ENCODE measurements around the gene AK5. TPM values are rescaled to one million over a fixed set of nuclear protein-coding genes. Genes with fewer than 3 reads are reported as not detected.

Gene AK5
- total and polyA plus RNA-seq, 2 donors (not counting 1 experiment from before 2014, with no cell fraction given): 0.18 TPM; not detected in 1

DNA sequence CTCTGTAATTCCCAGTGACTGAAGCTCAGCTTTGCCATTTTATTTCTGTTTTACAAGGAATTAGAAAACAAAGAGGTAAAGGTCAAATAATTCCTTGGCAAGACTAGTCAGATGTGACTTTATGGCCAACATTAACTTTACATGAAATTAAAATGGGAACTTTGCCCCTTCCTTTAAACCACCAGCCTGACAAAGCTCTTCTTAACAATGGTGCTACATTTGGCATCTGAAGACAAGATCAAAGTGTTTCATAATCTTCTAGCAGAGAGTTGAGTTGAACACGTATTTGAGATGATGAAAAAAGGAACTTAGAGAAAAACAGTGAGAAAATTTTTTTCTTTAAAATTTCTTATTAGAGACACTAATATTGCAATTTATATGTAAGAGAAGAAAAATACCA, 193.8 kb downstream of the AK5 start:
- Histone ChIP-seq H3K4me1 (ENCODE audit: control insufficient read depth in 2 of 2, insufficient read depth in 2 of 2, low read length in 2 of 2) (no peaks in the 10 kb centered on the region), H3K36me3 (replicated peaks in 1 of 2; ENCODE audit: control extremely low read depth in 1 of 2, control insufficient read depth in 1 of 2, extremely low read depth in 1 of 2, insufficient read depth in 2 of 2, low read length in 1 of 2) (no peaks in the 10 kb centered on the region), H3K4me3 (ENCODE audit: control extremely low read depth in 1 of 5, extremely low read depth in 1 of 5, insufficient read depth in 1 of 5, low read depth in 2 of 5, low read length in 4 of 5) (no peak overlapping the region), H3K27ac (ENCODE audit: low read length in 2 of 2) (no peak overlapping the region), H4K20me1 (ENCODE audit: control insufficient read depth, insufficient read depth, low read length, poor library complexity, severe bottlenecking) (no peaks in the 10 kb centered on the region), H3K9me3 (ENCODE audit: control extremely low read depth in 1 of 3, control insufficient read depth in 2 of 3, insufficient read depth in 1 of 3, low read length in 2 of 3) (no peaks in the 10 kb centered on the region), H3K4me2 (replicated peaks; ENCODE audit: low read depth, low read length, poor library complexity, severe bottlenecking) (no peak overlapping the region), H2AFZ (ENCODE audit: insufficient read depth, low read depth, low read length, poor library complexity, severe bottlenecking) (no peak overlapping the region), H3K9ac (ENCODE audit: low read length) (no peak overlapping the region), H3K27me3 (replicated peaks in 1 of 4; ENCODE audit: control extremely low read depth in 1 of 4, control insufficient read depth in 3 of 4, insufficient read depth in 4 of 4, low read length in 3 of 4) (no peaks in the 10 kb centered on the region), H3K79me2 (ENCODE audit: control insufficient read depth, insufficient read depth, low read length) (no peaks in the 10 kb centered on the region)
- no peak for ATAC-seq (ENCODE audit: low read depth)
- intact Hi-C loops (cut with micrococcal nuclease): no loop called here
- H3K4me3 Mint-ChIP-seq: no peak overlapping the region
- no CpG with 5 or more reads among the region's 1 CpG for WGBS (ENCODE audit: insufficient coverage)
- no peak for DNase-seq
- POLR2A ChIA-PET: no interaction called here
- H3K27me3 Mint-ChIP-seq: peaks cover 17% of the 10 kb centered on the region
- TF ChIP-seq, protein P1, sequence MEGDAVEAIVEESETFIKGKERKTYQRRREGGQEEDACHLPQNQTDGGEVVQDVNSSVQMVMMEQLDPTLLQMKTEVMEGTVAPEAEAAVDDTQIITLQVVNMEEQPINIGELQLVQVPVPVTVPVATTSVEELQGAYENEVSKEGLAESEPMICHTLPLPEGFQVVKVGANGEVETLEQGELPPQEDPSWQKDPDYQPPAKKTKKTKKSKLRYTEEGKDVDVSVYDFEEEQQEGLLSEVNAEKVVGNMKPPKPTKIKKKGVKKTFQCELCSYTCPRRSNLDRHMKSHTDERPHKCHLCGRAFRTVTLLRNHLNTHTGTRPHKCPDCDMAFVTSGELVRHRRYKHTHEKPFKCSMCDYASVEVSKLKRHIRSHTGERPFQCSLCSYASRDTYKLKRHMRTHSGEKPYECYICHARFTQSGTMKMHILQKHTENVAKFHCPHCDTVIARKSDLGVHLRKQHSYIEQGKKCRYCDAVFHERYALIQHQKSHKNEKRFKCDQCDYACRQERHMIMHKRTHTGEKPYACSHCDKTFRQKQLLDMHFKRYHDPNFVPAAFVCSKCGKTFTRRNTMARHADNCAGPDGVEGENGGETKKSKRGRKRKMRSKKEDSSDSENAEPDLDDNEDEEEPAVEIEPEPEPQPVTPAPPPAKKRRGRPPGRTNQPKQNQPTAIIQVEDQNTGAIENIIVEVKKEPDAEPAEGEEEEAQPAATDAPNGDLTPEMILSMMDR (IDR thresholded peaks at IDR 0.05): no peak
- TF ChIP-seq EZH2 (IDR thresholded peaks at IDR 0.05; ENCODE audit: borderline replicate concordance, insufficient read depth, low read depth, low read length, poor library complexity, severe bottlenecking): no peak
- no peaks in the 10 kb centered on the region for H3K4me1 Mint-ChIP-seq
- CTCF ChIA-PET: no interaction called here
- H3K9me3 Mint-ChIP-seq (ENCODE audit: insufficient read depth): peaks cover 2% of the 10 kb centered on the region
- H3K27ac Mint-ChIP-seq: no peak overlapping the region

DNA sequence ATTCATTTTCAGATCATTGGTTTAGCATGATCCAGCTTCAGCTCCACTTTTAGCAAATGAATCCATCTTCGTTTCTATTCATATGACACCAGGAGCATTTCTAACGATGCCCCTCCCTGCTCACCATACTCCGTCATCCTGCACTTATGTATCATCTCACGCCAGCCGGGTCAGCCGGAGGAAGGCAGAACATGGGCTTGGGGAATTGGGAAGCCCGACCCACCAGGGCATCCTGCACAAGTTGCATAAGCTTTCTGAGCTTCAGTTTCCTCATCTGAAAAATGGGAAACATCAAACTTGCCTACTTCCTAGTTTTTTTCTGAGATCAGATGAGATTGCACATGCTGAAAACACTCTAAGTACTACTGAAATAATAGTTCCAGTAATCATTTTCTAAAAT, 194.7 kb downstream of the AK5 start:
- peaks cover 17% of the 10 kb centered on the region for H3K27me3 Mint-ChIP-seq
- H3K4me2 ChIP-seq (replicated peaks; ENCODE audit: low read depth, low read length, poor library complexity, severe bottlenecking): no peak overlapping the region
- no peaks in the 10 kb centered on the region for H4K20me1 ChIP-seq (ENCODE audit: control insufficient read depth, insufficient read depth, low read length, poor library complexity, severe bottlenecking)
- DNase-seq (no peak), ATAC-seq (ENCODE audit: low read depth) (no peak)
- peaks cover 2% of the 10 kb centered on the region for H3K9me3 Mint-ChIP-seq (ENCODE audit: insufficient read depth)
- no peaks in the 10 kb centered on the region for H3K27me3 ChIP-seq (replicated peaks in 1 of 4; ENCODE audit: control extremely low read depth in 1 of 4, control insufficient read depth in 3 of 4, insufficient read depth in 4 of 4, low read length in 3 of 4)
- no peaks in the 10 kb centered on the region for H3K4me1 ChIP-seq (ENCODE audit: control insufficient read depth in 2 of 2, insufficient read depth in 2 of 2, low read length in 2 of 2)
- H3K4me3 ChIP-seq (ENCODE audit: control extremely low read depth in 1 of 5, extremely low read depth in 1 of 5, insufficient read depth in 1 of 5, low read depth in 2 of 5, low read length in 4 of 5): no peak overlapping the region
- H3K9ac ChIP-seq (ENCODE audit: low read length): no peak overlapping the region
- no peaks in the 10 kb centered on the region for H3K79me2 ChIP-seq (ENCODE audit: control insufficient read depth, insufficient read depth, low read length)
- WGBS (ENCODE audit: insufficient coverage): 90% methylated on average over 6 of the region's 7 CpGs
- H2AFZ ChIP-seq (ENCODE audit: insufficient read depth, low read depth, low read length, poor library complexity, severe bottlenecking): no peak overlapping the region
- no peak overlapping the region for H3K4me3 Mint-ChIP-seq
- ChIA-PET POLR2A (no interaction called here), CTCF (no interaction called here)
- no peaks in the 10 kb centered on the region for H3K9me3 ChIP-seq (ENCODE audit: control extremely low read depth in 1 of 3, control insufficient read depth in 2 of 3, insufficient read depth in 1 of 3, low read length in 2 of 3)
- H3K27ac Mint-ChIP-seq: no peak overlapping the region
- H3K4me1 Mint-ChIP-seq: no peaks in the 10 kb centered on the region
- H3K27ac ChIP-seq (ENCODE audit: low read length in 2 of 2): no peak overlapping the region
- no peaks in the 10 kb centered on the region for H3K36me3 ChIP-seq (replicated peaks in 1 of 2; ENCODE audit: control extremely low read depth in 1 of 2, control insufficient read depth in 1 of 2, extremely low read depth in 1 of 2, insufficient read depth in 2 of 2, low read length in 1 of 2)
- TF ChIP-seq, protein P1 (IDR thresholded peaks at IDR 0.05): no peak
- TF ChIP-seq EZH2 (IDR thresholded peaks at IDR 0.05; ENCODE audit: borderline replicate concordance, insufficient read depth, low read depth, low read length, poor library complexity, severe bottlenecking): no peak
- intact Hi-C loops (cut with micrococcal nuclease): no loop called here

All from B cell (primary cell).